ENCODE results near the gene RBAK.
"Not testable (repeated sequence)": the region's sequence is repeated elsewhere in the genome, so short reads cannot be mapped to it uniquely, and the experiment has no call there.

Gene RBAK

DNA sequence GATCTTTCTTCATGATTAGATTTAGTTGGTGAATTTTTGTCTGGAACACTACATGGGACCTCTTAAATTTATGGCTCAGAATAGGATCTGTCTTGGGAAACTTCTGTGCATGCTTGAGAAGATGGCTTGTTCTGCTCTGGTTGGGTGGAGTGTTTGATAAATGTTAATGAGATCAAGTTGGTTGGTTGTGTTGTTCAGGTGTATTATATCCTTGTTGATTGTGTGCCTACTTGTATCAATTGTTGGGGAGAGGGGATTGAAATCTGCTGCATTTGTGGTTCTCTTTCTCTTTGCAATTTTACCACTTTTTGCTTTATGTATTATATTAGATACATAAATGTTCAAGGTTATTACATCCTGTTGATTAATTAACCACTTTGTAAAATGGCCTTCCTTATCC lies 6.1 kb downstream of the RBAK start:
- DNase-seq (ENCODE audit: low read depth): not testable (repeated sequence)

DNA sequence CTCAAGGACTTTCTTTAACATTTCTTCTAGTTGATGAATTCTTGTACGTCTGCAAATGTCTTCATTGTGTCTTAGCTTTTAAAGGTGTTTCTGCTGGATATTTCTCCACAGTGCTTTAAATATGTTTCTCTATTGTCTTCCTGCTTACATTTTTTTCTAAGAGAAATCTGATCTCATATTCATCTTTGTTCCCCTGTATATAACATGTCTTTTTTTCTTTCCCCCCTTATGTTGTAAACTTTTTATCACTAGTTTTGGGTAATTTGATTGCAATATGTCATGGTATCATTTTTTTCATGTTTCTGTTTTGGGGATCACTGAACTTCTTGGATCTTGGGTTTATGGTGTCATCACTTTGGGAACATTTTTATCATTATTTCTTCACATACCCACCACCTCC lies 7.5 kb downstream of the RBAK start:
- DNase-seq (ENCODE audit: low read depth): no peak

DNA sequence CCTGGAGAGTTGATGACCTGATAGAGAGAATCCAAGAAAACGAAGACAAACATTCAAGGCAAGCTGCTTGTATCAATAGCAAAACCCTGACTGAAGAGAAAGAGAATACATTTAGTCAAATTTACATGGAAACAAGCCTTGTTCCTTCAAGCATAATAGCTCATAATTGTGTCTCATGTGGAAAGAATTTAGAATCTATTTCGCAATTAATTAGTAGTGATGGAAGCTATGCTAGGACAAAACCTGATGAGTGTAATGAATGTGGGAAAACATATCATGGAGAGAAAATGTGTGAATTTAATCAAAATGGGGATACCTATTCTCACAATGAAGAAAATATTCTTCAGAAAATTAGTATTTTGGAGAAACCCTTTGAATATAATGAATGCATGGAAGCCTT lies 18.0 kb downstream of the RBAK start:
- DNase-seq (ENCODE audit: low read depth): no peak

DNA sequence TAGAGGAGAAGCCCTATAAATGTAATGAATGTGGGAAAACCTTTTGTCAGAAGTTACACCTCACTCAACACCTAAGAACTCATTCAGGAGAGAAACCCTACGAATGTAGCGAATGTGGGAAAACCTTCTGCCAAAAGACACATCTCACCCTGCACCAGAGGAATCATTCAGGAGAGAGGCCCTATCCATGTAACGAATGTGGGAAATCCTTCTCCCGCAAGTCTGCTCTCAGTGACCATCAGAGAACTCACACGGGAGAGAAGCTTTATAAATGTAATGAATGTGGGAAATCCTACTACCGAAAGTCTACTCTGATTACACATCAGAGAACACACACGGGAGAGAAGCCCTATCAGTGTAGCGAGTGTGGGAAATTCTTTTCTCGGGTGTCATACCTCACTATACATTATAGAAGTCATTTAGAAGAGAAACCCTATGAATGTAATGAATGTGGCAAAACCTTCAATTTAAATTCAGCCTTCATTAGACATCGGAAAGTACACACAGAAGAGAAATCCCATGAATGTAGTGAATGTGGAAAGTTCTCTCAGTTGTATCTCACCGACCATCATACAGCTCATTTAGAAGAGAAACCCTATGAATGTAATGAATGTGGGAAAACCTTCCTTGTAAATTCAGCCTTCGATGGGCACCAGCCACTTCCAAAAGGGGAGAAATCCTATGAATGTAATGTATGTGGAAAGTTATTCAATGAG lies 18.9 kb downstream of the RBAK start:
- no peak for DNase-seq (ENCODE audit: low read depth)

DNA sequence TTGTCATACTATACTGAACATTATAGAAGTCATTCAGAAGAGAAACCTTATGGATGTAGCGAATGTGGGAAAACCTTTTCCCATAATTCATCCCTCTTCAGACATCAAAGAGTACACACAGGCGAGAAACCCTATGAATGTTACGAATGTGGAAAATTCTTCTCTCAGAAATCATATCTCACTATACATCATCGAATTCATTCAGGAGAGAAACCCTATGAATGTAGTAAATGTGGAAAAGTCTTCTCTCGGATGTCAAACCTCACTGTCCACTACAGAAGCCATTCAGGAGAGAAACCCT lies 19.4 kb downstream of the RBAK start:
- no peak for DNase-seq (ENCODE audit: low read depth)

DNA sequence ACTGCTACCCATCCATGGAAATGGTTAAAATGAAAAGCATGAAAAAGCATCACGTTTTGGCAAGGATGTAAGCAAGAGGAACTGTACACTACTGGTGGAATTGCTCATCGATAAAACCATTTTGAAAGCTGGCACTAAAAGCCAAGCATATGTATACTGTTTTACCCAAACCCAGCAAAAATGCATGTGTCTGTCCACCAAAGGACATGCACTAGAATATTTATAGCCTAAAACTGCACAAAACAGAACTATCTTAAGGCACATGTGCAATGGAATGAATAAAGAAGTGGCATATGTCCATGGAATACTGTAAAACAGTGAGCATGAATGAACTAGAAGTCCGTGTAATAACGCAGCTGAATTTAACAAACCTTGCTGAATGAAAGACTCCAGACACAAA lies 22.9 kb downstream of the RBAK start:
- DNase-seq (ENCODE audit: low read depth): no peak

DNA sequence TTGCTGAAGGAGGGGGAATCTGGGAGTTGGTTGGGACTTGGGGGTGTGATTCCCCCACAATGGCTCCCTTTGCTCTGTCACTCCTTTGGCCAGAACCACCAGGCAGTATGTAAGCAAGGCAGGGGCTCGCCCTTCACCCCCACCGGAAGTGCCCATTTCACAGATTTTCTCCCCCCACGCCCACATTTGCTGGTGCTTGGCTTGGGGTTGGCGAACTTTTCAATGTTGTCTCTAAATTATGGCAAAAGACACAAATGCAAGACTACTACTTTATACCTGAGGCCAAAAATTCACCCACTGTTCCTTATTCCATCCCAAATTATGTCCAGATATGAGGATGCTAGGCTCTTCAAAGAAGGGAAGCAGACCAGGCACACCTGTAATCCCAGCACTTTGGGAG lies 24.5 kb downstream of the RBAK start:
- no peak for DNase-seq (ENCODE audit: low read depth)

DNA sequence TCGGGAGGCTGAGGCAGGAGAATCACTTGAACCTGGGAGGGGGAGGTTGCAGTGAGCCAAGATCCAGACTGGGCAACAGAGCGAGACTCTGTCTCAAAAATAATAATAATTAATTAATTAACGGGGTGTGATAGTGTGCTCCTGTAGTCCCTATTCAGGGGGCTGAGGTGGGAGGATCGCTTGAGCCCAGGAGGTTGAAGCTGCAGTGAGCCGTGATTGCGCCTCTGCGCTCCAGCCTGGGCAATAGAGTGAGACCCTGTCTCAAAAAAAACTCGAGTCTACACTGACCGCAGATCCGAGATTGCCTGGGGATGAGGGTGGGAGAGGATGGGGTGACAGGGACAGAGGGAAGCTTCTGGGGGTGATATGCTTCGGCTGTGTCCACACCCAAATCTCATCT lies 29.5 kb downstream of the RBAK start:
- not testable (repeated sequence) for DNase-seq (ENCODE audit: low read depth)

DNA sequence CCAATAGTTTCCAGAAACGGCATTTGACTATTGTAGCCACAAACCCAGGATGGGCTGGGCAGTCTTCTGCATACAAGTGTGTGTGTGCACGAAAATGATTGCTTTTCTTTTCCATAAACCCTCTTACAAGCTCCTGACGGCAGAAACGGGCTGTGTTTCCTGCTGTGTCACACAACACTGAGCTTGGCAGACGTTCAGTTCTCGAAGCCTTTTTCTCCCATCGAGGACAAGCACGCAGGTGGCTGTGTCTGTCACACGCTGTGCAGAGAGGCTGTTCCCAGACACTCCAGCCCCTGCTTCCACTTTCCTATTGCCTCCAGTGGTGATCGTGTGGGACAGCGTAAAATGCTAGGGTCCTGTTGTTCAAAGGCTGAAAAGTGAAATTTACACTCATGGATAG lies 32.1 kb downstream of the RBAK start:
- DNase-seq (ENCODE audit: low read depth): no peak

DNA sequence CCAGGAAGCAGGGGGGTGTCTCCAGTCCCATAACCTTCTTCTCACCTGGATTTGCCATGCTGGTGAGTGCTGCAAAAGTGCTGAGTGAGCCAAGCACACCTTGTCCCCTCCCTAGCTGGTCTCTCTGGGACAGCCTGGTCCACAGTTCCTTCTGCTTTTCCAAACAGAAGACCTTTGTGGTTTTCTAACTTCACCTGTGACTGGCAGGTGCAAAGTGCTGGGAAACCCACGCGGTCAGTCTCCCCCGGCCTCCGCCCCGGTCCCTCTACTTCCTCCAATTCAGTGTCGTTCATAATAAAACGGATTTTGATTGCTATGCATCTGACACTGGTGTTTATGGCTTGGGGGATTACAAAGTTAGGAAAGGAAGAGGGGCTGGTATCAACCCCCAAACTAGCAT lies 37.1 kb downstream of the RBAK start:
- DNase-seq (ENCODE audit: low read depth): no peak

DNA sequence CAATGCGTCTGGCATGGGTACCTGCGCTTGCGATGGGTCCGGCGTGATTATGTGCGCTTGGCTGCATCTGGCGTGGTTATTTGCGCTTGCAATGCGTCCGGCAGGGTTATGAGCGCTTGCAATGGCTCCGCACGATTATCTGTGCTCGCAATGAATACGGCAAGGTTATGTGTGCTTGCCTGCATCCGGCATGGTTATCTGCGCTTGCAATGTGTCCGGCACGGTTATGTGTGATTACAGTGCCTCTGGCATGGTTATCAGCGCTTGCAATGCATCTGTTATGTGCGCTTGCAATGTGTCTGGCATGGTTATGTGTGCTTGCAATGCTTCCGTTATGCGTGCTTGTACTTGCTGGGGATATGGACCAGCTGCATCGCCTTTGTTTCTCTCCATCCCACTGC lies 37.7 kb downstream of the RBAK start:
- no peak for DNase-seq (ENCODE audit: low read depth)

DNA sequence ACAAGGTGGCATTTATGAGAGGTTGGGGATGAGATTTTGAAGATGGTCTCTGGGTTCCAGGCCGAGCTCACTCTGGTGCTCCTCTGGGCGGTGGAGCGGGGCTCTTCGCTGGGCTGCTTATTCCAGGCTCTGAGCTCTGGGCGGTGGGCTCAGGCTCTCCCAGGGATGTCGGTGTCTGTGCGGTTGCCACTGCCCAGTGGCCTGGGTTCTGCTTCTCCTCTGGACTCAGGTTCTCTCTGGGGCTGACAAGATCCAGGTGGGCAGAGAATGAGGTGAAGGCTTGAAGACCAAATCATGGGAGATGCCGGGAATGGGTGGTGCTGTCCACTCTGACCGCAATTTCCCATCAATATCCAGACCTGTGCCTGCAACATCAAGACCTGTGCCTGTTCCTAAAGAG lies 40.6 kb downstream of the RBAK start:
- no peak for DNase-seq (ENCODE audit: low read depth)

DNA sequence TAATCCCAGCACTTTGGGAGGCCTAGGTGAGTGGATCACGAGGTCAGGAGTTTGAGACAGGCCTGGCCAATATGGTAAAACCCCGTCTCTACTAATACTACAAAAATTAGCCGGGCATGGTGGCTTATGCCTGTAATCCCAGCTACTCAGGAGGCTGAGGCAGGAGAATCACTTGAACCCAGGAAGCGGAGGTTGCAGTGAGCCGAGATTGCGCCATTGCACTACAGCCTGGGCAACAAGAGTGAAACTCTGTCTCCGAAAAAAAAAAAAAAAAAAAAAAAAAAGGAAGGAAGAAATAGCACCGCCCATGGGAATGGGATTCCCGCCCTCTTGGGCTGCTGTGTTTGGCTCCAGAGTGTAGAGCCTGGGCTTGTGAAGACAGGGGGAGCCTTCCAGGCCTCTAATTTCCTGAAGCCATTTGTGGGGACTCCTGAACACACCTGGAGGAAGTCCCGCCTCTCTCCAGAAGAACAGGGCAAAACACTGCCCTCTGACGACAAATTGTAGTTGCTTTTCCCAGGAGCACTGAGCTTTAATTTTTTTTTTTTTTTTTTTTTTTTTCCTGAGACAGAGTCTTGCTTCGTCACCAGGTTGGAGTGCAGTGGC lies 42.7 kb downstream of the RBAK start:
- DNase-seq (ENCODE audit: low read depth): not testable (repeated sequence)

DNA sequence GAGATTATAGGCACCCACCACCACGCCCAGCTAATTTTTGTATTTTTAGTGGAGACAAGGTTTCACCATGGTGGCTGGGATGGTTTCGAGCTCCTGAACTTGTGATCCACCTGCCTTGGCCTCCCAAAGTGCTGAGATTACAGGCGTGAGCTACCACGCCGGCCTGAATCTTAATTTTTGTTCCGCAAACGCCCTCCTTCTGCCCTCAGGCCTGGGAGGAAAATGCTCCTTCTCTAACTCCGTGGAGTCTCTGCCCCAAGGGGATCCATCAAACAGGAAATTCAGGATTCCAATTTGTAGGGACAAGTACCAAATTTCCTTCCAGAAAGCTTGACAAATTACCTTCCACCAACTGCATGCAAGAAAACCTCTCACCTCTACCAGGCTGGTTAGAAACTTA lies 43.2 kb downstream of the RBAK start:
- DNase-seq (ENCODE audit: low read depth): no peak

DNA sequence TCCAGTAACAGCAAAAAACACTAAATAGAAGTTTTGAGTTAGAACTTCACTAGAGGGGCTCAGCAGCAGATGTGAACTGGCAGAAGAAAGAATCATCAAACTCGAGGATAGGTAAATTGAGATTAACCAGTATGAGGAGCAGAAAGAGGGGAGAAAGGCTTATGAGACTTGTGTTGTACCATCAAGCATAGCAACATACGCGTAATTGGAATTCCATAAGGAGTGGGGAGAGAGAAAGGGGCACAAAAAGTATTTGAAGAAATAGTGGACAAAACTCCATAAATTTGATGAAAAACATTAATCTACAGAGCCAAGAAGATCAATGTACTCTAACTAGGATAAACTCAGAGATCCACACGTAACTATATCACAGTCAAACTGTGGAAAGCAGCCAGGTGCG lies 48.3 kb downstream of the RBAK start:
- DNase-seq (ENCODE audit: low read depth): no peak

DNA sequence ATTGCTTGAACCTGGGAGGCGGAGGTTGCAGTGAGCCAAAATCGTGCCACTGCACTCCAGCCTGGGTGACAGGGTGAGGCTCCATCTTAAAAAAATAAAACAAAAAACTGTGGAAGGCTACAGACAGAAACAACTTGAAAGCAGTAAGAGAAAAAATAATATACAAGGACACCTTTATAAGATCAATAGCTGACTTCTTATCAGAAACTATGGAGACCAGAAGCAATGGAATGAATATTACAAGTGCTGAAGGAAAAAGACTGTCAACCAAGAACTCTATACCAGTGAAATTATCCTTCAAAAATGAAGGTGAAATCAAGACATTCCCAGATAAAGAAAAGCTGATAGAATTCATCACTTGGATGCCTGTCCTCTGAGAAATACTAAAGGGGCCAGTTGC lies 49.0 kb downstream of the RBAK start:
- no peak for DNase-seq (ENCODE audit: low read depth)

DNA sequence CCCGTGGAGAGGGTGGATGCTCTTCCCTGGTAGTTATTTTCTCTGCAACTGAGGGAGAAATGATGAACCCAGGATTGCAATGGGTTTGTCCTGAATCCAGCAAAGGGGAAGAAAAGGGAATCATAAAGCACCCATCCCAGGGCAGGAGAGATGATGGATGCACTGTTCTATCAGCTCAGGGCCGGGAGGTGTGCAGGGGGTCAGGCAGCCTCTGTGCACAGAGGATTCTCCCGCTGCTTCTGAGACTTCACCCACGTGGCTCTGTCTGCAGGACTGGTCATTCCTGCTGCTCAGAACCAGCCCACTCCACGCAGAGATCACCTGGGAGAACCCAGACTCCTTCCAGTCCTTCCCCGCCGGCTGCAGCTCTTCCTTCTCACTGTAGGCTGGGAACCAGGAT lies 70.7 kb downstream of the RBAK start:
- DNase-seq (ENCODE audit: low read depth): no peak

DNA sequence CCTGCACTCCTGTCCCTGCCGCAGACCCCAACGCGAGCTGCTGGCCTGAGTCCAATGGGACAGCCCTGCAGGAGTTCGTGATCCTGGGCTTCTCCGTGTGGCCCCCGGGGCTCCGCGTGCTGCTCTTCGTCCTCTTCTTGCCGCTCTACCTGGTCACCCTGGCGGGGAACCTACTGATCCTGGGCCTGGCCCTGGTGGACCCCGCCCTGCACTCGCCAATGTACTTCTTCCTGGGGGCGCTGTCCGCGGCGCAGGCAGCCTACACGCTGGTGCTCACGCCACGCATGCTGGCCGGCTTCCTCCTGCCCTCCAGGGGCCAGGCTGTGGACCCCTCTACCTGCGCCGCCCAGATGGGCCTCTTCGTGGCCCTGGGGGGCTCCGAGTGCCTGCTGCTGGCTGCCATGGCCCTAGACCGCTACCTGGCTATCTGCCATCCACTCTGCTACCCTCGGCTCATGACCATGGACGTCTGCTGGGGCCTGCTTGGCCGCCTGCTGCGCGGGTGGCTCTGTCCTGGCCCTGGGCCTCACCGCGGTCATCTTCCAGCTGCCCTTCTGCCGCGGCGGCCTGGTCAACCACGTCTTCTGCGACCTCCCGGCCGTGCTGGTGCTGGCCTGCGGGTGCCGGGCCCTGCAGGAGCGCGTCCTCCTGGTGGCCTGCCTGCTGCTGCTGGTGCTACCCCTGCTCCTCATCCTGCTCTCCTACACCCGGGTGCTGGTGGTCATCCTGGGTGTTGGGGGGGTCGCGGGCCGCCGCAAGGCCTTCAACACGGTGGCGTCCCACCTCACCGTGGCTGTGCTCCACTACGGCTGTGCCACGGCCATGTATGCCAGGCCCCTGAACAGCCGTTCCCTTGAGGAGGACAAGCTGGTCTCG lies 71.7 kb downstream of the RBAK start:
- no peak for DNase-seq (ENCODE audit: low read depth)

All from stimulated activated CD8-positive, alpha-beta memory T cell treated with anti-CD3 and anti-CD28 coated beads, Interleukin-12 subunit alpha, Interleukin-12 subunit beta, amount 100 ng/mL, for 1 hour (primary cell).